SU-DHL-6 (cell line): ENCODE results near the gene TRIP11.

Source experiments
- CTCF ChIP-seq: fragments of 200-600 bp; sonication (generic); IDR thresholded peaks from one replicate; pipeline ENCODE4 v1.5.1; 2017; ENCODE audit warnings: antibody characterized with exemption, mild to moderate bottlenecking, low read length, moderate library complexity; ENCODE audit not compliant: insufficient read depth, poor library complexity, severe bottlenecking
- EZH2phosphoT487 ChIP-seq: fragments of 200-600 bp; sonication (generic), shearing (Covaris generic); conservative IDR thresholded peaks from 2 replicates; pipeline ENCODE4 v1.6.1; 2018; ENCODE audit warnings: mild to moderate bottlenecking, antibody characterized with exemption, low read length, moderate library complexity, mixed read lengths

- TF ChIP-seq CTCF, result no peak
- no peak for TF ChIP-seq EZH2phosphoT487
These were observed 112.7 kb downstream of the TRIP11 start for GRCh38 chr14:91927191-91927590.
